Esophagus squamous epithelium (tissue), 4 donors: ENCODE measurements around the gene PAAF1.

ENCODE experiments used
- POLR2A ChIP-seq, 4 donors: fragments of 450-650 bp; IDR thresholded peaks; one replicate each; pipeline ENCODE4 v1.6.1; 2017; ENCODE audit warnings: antibody characterized with exemption in 4 of 4, mild to moderate bottlenecking in 4 of 4, moderate library complexity in 3 of 4
- TF ChIP-seq, protein P1 (sequence below), 6 experiments: fragments of 450-650 bp in 4 of 6; fragments of 200-600 bp in 2 of 6; sonication (generic) in 2 of 6; IDR thresholded peaks; one replicate each; pipeline ENCODE4 v1.5.1; 2016 to 2019; ENCODE audit warnings: antibody characterized with exemption in 6 of 6, mild to moderate bottlenecking in 4 of 6, moderate library complexity in 4 of 6

DNA sequence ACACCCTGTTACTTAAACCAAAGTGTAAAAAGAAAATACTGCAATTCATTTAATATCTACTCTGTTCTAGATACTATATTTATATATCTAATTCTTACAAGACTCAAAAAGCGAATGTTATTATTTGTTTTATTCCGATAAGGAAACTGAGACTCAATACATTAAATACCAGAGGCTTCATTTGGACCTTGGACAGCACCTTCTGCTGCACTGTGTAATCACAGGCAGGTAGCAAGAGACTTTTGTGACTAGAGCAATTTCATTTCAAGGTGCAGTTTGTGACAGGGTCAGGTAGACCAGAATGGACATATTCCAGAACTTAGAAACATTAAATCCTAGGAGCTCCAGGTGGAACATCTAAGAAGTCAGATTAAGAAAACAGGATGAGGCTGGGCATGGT is 52.6 kb downstream of the PAAF1 start:
- TF ChIP-seq, protein P1, sequence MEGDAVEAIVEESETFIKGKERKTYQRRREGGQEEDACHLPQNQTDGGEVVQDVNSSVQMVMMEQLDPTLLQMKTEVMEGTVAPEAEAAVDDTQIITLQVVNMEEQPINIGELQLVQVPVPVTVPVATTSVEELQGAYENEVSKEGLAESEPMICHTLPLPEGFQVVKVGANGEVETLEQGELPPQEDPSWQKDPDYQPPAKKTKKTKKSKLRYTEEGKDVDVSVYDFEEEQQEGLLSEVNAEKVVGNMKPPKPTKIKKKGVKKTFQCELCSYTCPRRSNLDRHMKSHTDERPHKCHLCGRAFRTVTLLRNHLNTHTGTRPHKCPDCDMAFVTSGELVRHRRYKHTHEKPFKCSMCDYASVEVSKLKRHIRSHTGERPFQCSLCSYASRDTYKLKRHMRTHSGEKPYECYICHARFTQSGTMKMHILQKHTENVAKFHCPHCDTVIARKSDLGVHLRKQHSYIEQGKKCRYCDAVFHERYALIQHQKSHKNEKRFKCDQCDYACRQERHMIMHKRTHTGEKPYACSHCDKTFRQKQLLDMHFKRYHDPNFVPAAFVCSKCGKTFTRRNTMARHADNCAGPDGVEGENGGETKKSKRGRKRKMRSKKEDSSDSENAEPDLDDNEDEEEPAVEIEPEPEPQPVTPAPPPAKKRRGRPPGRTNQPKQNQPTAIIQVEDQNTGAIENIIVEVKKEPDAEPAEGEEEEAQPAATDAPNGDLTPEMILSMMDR (IDR thresholded peaks at IDR 0.05), result no peak
- no peak for TF ChIP-seq POLR2A (IDR thresholded peaks at IDR 0.05)
